ENCODE measurements around the gene RAB13.

GRCh38 chr1:154019940-154020339 is 33.8 kb upstream of the RAB13 start:
- TF ChIP-seq, protein P1, sequence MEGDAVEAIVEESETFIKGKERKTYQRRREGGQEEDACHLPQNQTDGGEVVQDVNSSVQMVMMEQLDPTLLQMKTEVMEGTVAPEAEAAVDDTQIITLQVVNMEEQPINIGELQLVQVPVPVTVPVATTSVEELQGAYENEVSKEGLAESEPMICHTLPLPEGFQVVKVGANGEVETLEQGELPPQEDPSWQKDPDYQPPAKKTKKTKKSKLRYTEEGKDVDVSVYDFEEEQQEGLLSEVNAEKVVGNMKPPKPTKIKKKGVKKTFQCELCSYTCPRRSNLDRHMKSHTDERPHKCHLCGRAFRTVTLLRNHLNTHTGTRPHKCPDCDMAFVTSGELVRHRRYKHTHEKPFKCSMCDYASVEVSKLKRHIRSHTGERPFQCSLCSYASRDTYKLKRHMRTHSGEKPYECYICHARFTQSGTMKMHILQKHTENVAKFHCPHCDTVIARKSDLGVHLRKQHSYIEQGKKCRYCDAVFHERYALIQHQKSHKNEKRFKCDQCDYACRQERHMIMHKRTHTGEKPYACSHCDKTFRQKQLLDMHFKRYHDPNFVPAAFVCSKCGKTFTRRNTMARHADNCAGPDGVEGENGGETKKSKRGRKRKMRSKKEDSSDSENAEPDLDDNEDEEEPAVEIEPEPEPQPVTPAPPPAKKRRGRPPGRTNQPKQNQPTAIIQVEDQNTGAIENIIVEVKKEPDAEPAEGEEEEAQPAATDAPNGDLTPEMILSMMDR (IDR thresholded peaks at IDR 0.05; ENCODE audit: control extremely low read depth in 1 of 3, insufficient read depth in 1 of 3, low read depth in 1 of 3, low read length in 3 of 3): no peak
- TF ChIP-seq SIN3A (conservative IDR thresholded peaks at IDR 0.05 in 1 of 2, IDR thresholded peaks at IDR 0.05 in 1 of 2; ENCODE audit: low read depth in 1 of 2, low read length in 2 of 2): no peak
- no peak for TF ChIP-seq USF2 (IDR thresholded peaks at IDR 0.05; ENCODE audit: low read length)
- TF ChIP-seq BACH1 (IDR thresholded peaks at IDR 0.05; ENCODE audit: low read length): no peak
- no peak for TF ChIP-seq POLR2A (IDR thresholded peaks at IDR 0.05; ENCODE audit: control extremely low read depth in 1 of 2, low read depth in 2 of 2, low read length in 2 of 2)

Measured in H1 (cell line).